CD4-positive, alpha-beta T cell treated with Interferon alpha-2 for 1 hour (primary cell): Measurements from ENCODE around the gene JAZF1.

ENCODE experiments used
- DNase-seq, 2 donors: peaks; one replicate each; pipeline ENCODE4 v3.0.0-alpha.2; 2020 to 2022

The JAZF1 gene

GRCh38 chr7:28133872-28134271 lies 46.7 kb downstream of the JAZF1 start:
- no peak for DNase-seq

GRCh38 chr7:28132959-28133870 lies 47.4 kb downstream of the JAZF1 start:
- DNase-seq, result no peak

- DNase-seq, result no peak
Observed at GRCh38 chr7:28130277-28130676, 50.3 kb downstream of the JAZF1 start.

DNA sequence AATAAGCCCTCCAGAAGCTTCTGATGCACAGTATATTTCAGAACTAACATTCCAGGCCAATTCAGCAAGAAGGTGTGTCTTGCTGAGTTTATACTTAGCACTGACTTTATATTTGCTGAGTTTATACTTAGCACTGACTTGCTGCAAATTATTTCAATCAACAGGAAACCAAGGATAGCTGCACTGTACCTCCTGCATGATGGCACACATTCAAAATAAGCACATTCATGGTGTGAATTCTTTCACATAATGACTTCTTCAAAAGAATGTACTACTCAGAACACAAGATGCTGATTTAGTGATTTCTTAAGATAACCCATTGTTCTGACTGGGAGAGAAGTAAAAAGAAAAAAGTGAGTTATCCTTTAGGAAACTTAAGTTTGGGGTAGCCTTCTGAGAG lies 52.0 kb downstream of the JAZF1 start:
- DNase-seq, result no peak

DNA sequence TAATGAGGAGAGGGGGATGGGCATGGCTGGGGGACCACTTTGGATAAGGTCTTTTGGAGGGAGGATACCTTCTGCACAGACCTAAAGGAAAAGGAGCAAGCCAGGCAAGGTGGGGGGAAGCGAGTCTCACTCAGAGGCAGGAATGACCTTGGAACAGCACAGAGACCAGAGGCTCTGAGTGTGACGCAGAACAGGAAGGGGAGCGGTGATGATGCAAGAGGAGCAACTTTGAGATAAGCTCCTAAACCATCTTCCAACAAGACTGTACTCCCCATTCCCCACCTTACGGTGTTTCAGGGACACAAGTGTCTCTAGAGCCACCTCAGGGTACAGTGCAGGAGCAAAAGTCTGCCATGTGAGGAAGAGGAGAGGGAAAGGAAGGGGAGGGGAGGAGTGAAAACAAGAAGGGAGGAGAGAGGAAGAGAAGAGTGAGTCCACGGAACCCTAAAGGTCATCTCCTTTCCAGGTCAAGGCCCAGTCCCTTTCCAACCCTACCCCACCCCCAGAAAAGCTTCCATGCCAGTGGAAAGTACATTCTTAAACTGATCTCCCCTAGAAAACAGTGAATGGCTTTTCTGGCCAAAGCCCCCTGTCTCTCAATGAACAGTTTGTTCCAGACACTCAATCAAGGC lies 54.1 kb downstream of the JAZF1 start:
- DNase-seq, result no peak

DNA sequence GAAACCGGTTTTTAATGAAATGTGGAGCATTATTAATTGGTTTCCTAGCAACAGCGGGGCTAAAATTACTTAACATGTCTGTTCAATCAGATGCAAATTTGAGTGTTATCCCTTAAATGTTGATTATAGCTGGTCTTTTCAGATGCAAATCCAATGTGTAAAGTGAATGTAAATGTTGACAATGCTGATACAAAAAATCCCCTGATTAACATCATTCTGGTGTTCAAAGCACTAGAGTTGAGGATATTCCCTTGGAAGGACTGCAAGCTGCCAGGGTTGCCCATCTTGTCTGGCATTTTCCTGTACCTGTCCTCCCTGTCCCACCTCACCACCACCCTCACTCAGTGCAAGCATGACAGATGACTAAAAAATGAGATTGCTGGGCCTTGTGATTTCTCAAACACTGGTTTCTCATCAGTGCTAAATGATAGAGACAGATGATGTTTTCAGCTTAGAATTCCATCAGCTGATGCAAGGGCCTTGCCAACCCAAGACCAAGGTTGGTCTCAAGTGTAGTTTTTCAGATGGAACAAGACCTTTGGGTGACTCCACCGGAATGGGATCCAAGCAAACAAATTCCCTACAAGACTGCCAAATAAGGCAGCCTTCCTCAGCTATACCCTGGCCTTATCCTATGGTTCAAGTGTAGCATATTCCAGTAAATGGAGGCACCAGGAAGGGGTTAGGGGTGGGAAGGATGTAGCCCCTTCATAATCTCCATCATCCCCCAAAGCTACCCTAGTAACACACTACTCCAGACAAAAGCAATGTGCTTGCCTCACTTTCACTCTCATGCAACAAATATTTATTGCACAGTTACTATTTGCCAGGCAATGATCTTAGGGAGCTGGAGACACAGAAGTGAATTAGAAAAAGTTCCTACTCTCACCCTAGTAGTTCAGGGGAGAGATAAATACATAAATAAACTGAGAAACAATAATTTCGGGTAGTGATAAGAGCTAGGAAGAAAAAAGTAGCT lies 54.9 kb downstream of the JAZF1 start:
- no peak for DNase-seq

DNA sequence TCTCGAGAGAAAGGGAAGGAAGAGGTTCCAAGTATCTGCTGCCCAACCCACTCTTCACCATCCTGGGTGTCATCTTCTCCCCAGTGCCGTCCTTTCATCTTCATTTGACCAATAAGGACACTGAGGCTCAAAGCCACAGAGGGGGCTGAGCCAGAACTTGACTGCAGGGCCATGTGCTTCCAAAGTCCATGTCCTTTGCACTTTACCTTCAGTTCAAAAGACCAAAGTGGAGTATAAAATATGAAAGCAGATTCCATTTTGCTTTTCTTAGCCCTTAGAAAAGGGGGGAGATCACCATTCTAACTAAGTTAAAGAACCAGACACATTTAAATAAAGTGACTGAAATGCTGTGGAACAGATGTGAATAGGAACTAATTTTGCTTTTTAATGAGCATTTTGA lies 56.2 kb downstream of the JAZF1 start:
- DNase-seq, result no peak

- no peak for DNase-seq
Observed at GRCh38 chr7:28123752-28124151, 56.8 kb downstream of the JAZF1 start.

DNA sequence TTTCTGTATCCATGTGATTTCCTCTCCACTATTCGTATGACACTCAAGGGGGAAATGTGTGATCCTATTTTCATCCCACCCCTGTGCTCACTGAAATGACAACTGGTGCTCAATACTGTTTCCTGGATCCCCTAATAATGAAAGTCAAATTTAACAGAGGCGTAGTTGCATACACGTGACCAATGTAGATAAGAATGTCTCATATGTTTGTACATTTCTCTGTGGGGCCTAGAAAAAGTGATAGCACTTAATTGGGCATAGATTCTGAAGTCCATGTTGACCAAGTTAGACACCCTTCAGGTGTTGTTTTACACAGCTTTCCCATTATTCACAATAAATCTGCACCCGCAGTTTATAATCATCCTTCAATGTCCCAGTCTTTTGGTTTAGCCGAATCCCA lies 59.1 kb downstream of the JAZF1 start:
- DNase-seq, result no peak

DNA sequence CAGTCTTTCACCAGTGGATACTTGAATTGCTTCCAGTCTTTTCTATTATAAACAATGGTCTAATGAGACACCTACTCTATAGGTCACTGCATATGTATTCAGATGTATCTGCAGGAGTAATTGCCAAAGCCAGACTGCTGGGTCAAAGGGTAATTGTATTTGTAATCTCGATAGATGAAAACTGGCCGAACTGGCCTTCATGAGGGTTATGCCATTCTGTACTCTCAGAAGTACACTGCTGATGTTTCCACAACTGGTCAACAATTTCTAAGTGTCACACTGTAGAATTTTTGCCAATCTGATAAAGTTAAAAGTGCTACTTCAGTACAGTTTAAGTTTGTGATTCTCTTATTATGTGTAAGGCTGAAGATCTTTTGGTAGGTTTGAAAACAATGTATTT lies 64.6 kb downstream of the JAZF1 start:
- no peak for DNase-seq

GRCh38 chr7:28115261-28115660 lies 65.3 kb downstream of the JAZF1 start:
- DNase-seq, result no peak

DNA sequence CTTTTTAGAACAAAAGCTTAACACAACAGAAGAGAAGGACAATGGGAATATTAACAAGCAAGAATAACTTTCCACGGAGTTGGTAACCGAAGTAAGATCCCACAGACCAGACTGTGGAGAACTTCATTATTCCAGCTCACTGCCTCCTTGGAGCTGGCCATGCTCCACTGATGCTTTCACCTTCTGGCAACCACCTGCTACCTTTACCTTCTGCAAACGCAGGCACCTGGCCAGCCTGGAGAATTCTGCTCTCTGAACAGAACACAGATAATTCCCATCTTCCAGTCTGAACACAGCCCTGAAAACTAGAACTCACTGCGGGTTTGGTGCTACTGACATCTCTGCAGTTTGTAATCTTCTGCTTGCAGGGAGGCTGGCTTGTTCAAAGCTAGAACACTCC lies 66.5 kb downstream of the JAZF1 start:
- DNase-seq, result no peak

GRCh38 chr7:28112883-28113540 lies 67.6 kb downstream of the JAZF1 start:
- peak in 1 of 2 donors; percentile 36 for DNase-seq

DNA sequence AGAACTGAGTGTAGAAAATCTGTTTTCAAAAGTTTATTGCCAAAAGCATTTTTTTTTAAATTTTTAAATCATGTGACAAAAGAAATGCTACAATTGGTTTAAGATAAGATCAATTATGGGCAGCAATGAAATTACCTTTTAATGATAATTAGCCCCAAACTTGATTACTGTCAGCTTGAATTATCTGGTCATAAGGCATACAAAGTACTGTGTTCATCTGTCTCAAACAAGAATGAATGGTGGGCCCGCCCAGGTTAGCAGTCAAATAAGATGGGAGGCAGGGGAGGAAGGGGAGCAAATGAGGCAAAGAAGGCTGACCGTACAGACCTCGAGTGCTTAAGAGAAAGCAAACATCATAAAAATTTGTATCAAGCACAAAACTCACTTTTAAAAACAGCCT lies 68.1 kb downstream of the JAZF1 start:
- DNase-seq, result no peak

- DNase-seq, result no peak
Observed at GRCh38 chr7:28112012-28112411, 68.6 kb downstream of the JAZF1 start.

GRCh38 chr7:28110427-28111012 lies 70.1 kb downstream of the JAZF1 start:
- DNase-seq, result no peak

GRCh38 chr7:28108747-28109146 lies 71.8 kb downstream of the JAZF1 start:
- DNase-seq, result no peak

- no peak for DNase-seq
Observed at GRCh38 chr7:28107960-28108359, 72.6 kb downstream of the JAZF1 start.

DNA sequence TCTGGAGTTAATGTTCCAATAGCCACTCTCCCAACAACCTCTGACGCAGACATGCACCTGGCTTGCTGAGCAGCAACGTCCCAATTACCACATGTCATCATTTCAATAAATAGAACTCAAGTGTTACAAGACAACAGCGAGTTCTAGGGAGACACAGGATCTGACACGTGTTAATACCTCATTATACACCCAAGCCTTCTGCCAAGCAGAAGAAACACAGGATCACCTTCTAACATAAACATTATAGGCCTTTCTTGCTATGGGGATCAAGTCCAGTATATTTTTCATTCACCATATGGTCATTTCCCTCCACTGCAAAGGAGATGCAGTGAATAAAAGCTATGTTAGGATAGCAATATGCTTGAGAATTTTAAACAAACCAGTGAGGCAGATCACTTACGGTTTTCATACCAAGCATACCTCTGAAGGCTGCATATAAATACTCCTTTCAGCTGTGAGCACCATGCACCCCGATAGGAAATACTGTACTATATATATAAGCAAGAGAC lies 74.2 kb downstream of the JAZF1 start:
- no peak for DNase-seq

DNA sequence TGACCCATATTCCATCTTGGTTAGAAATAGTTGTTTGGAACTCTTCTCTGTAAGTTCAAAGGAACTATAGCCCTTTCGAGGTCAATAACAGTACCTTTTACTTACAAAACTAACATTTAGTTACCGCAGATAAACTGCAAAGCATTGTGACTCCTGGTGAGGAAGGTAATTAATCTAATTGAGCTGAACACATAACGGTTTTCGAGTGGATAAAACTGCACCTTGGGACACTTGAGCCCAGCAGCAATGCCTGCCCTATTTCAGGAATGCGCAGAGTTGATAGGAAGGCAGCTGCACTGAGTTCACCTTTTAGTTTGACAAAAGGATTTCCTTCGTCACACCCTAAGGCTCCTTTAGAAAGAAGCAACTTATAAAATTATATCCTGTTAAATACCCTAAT lies 75.4 kb downstream of the JAZF1 start:
- no peak for DNase-seq

GRCh38 chr7:28104811-28105210 lies 75.8 kb downstream of the JAZF1 start:
- no peak for DNase-seq

DNA sequence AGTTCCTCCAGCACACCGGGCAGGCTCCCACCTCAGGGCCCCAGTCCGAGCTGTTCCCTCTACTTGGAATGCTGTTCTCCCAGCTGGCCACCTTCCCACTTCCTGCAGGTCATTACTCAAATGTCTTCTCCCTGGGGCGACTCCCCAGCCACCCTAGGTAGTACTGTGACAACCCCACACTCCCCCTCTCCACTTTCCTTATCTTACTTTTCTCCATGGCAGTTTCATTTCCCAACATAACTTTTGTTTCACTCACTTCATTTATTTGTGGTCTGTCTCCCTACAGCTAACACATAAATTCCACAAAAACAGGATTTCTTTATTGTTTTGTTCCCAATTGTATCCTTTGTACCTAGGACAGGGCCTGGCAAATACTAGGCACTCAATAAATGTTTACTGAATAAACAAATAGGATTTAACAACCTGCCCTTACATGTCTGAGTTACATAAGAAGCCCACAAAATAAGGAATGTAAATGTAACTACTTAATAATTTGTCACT lies 76.5 kb downstream of the JAZF1 start:
- no peak for DNase-seq
